Renal cortical epithelial cell (primary cell): Measurements from ENCODE around the gene PPP1R18. TPM values are rescaled to one million over a fixed set of nuclear protein-coding genes. Genes with fewer than 3 reads are reported as not detected.
"Not testable (repeated sequence)": the region's sequence is repeated elsewhere in the genome, so short reads cannot be mapped to it uniquely, and the experiment has no call there.

ENCODE experiments used
- DNase-seq: peaks from one replicate; pipeline ENCODE4 v3.0.0-alpha.2; 2011; ENCODE audit warnings: low read depth
- total RNA-seq: library from RNA; depleted of rRNA; stranded (reverse); fragments of >200 nt; gene quantifications from 2 replicates; pipeline ENCODE4 v1.2.3, GENCODE V29; 2014

The PPP1R18 gene
- total RNA-seq, 1 donor from 2014 or later, result 27.5 TPM

- DNase-seq, result peak; percentile 95
Measured at GRCh38 chr6:30719791-30720737, 33.6 kb upstream of the PPP1R18 start, which contains the start of gene TUBB. Gene TUBB, plus strand, starts transcription at chr6:30720352. Its CDS starts 155 bp downstream, at chr6:30720507.

GRCh38 chr6:30719356-30719755, 32.9 kb upstream of the PPP1R18 start:
- peak; percentile 34 for DNase-seq

- DNase-seq, result not testable (repeated sequence)
Measured at GRCh38 chr6:30717845-30718720, 31.6 kb upstream of the PPP1R18 start.

- peak; percentile 99 for DNase-seq
Measured at GRCh38 chr6:30717129-30717844, 30.8 kb upstream of the PPP1R18 start, which contains the start of gene MDC1. Gene MDC1, minus strand, starts transcription at chr6:30717281. Its CDS starts 2,106 bp downstream, at chr6:30715175.

GRCh38 chr6:30716879-30717128, 30.4 kb upstream of the PPP1R18 start:
- DNase-seq, result no peak

DNA sequence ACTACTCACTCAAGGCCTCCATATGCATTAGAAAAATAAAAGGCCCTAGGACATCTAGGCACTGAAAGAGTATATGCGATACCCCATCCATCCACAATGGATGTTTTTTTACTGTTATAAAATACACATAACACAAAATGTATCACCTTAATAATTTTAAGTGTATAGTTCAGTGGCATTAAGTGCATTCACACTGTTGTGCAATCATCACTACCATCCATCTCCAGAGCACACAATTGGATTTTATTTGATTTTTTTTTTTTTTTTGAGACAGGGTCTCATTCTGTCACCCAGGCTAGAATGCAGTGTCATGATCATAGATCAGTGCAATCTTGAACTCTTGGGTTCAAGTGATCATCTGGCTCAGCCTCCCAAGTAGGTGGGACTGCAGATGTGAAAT, 27.8 kb upstream of the PPP1R18 start:
- no peak for DNase-seq

DNA sequence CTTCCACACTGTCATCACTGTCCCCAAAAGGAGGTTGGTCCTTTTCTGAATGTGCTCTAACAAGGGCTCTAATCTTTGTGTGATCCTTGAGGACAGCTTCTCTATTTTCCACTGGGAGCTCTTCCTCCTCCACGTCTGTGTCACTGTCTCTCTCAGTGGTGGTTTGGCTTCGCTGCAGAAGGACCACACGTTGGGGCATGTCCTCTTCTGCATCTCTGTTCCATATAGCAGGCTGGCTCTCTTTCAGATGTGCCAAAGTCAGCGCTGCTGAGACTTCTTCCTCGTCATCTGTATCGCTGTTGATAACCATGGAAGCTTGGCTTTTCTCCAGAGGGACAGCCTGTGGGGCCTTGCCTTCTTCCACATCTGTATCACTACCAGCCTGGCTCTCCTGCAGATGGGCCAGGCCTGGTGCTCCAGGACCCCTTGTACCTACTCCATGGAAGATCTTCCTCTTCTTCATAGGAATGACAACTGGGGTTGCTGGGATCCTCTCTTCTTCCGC, 26.0 kb upstream of the PPP1R18 start:
- no peak for DNase-seq

GRCh38 chr6:30711758-30712380, 25.4 kb upstream of the PPP1R18 start:
- no peak for DNase-seq

GRCh38 chr6:30709101-30709868, 22.8 kb upstream of the PPP1R18 start:
- DNase-seq, result peak; percentile 97

GRCh38 chr6:30707281-30707850, 20.9 kb upstream of the PPP1R18 start:
- DNase-seq, result peak; percentile 60

DNA sequence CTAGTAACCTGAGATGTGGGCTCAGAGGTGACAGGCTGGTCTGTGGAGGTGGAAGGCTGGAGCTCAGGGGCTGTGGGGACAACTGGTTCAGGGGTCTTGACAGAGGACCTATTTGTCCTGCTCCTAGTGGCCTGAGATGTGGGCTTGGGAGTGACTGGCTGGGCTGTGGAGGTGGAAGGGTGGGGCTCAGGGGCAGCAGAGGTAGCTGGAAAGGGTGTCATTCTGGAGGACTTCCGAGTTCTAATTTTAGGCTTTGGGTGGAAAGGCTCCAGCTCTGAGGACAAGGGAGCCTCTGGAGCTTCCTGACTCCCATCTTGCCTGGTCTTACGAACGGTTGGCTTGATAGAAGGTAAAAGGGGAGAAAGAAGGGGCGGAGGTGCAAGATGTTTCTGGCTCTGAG, 19.2 kb upstream of the PPP1R18 start:
- no peak for DNase-seq

GRCh38 chr6:30703821-30704220, 17.4 kb upstream of the PPP1R18 start:
- DNase-seq, result no peak

GRCh38 chr6:30703011-30703410, 16.6 kb upstream of the PPP1R18 start:
- no peak for DNase-seq

GRCh38 chr6:30700340-30700739, 13.9 kb upstream of the PPP1R18 start:
- peak; percentile 60 for DNase-seq

GRCh38 chr6:30696432-30696831, 10.0 kb upstream of the PPP1R18 start:
- DNase-seq, result no peak

GRCh38 chr6:30691208-30691847, 4.9 kb upstream of the PPP1R18 start:
- no peak for DNase-seq

GRCh38 chr6:30690403-30691207, 4.2 kb upstream of the PPP1R18 start, which contains the start of gene NRM:
Gene NRM, minus strand, starts transcription at chr6:30690984. Its CDS starts 10 bp downstream, at chr6:30690974.
- peak; percentile 72 for DNase-seq

- no peak for DNase-seq
Measured at GRCh38 chr6:30689985-30690384, 3.5 kb upstream of the PPP1R18 start.
